LNCAP (cell line): ENCODE measurements around the gene CNNM4.

Source experiments
- CTCF ChIP-seq: fragments of 450-650 bp; IDR thresholded peaks from 2 replicates; pipeline ENCODE4 v1.5.1; 2017; ENCODE audit warnings: mild to moderate bottlenecking

Gene CNNM4

GRCh38 chr2:96819128-96819875 is 58.6 kb downstream of the CNNM4 start:
- TF ChIP-seq CTCF: no peak

GRCh38 chr2:96819876-96820511 is 59.3 kb downstream of the CNNM4 start:
- no peak for TF ChIP-seq CTCF

GRCh38 chr2:96821113-96821675 is 60.5 kb downstream of the CNNM4 start:
- no peak for TF ChIP-seq CTCF

- no peak for TF ChIP-seq CTCF
These were observed 62.1 kb downstream of the CNNM4 start for GRCh38 chr2:96822786-96823185.

- no peak for TF ChIP-seq CTCF
These were observed 62.5 kb downstream of the CNNM4 start for GRCh38 chr2:96823198-96823597.

GRCh38 chr2:96824079-96824870 is 63.6 kb downstream of the CNNM4 start:
- TF ChIP-seq CTCF: no peak

GRCh38 chr2:96825057-96825456 is 64.4 kb downstream of the CNNM4 start:
- TF ChIP-seq CTCF: no peak
